Fibroblast of the aortic adventitia (primary cell): ENCODE measurements around the gene PCED1B. TPM values are rescaled to one million over a fixed set of nuclear protein-coding genes. Genes with fewer than 3 reads are reported as not detected.

ENCODE experiments used
- DNase-seq: peaks from one replicate; pipeline ENCODE4 v3.0.0-alpha.2; 2010; ENCODE audit warnings: low read depth
- H3K4me3 ChIP-seq: 2 replicates; pipeline ENCODE4 v1.5.1; 2011; ENCODE audit warnings: low read depth, mild to moderate bottlenecking, control low read depth, low read length, moderate library complexity
- CTCF ChIP-seq: IDR thresholded peaks from 2 replicates; pipeline ENCODE4 v1.5.1; 2011; ENCODE audit warnings: mild to moderate bottlenecking, low read length, control low read depth, inconsistent platforms; ENCODE audit not compliant: insufficient read depth
- total RNA-seq: library from RNA; depleted of rRNA; stranded (reverse); fragments of >200 nt; gene quantifications from 2 replicates; pipeline ENCODE4 v1.2.3, GENCODE V29; 2012; ENCODE audit warnings: low replicate concordance

Gene PCED1B
- total RNA-seq, 1 donor, result 0.27 TPM

DNA sequence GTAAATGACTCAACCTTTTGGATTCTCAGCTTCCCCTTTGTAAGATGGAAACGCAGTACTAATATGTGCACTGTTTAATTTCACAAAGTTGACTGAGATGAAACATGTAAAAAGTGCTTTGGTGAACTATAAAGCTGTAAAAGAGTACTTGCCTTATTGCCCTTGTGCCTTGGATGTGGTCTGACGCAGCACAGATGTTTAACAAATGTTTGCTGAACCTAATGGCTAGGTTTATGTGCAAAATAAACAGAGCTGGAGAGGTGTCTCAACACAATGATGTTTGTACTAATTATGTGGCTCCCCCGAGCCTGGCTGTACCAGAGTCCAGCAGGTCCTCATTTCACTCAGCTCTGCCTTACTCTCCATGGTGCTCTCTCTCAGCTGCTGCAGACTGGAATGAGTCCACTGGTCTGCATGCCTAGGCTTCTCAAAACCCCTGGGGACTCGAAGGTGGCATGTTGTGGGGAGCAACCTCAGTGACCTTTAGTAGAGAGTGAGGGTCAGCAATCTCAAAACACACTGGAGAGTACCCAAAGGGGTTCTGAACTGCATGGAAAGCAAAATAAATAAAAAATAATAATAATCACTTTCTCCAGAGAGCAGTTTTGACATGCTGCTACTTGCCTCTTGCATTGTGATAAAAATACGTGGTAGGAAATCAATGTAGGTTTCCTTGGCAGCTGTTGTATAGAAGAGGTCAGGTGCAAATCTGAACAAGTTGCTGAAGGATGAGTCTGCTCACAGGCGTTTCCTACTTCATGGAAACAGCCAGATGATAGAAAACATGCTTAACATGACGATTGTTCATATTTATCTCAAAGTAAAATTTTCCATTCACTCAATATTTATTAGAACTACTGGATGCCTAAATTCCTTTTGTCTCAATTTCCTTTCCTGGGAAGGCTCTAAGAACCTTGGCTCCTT is 8.9 kb downstream of the PCED1B start:
- DNase-seq, result peak; percentile 70

DNA sequence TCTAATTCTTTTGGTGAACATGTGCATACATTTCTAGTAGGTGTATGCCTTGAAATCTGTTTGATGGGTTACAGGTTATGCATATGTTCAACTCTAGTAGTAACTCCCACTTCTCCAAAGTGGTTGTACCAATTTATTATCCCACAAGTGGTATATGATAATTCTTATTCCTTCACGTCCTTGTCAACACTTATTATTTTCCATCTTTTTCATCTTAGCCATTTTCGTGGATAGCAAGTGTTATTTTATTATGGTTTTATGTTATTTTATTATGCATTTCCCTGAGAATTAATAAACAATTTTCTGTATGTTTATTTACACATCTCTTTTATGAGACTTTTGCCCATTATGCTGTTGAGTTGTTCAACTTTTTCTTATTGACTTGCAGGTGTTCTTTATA is 11.6 kb downstream of the PCED1B start:
- no peak for DNase-seq
- no peak for TF ChIP-seq CTCF
- H3K4me3 ChIP-seq, result no peak overlapping the region

More for the DNA sequence above, 8.9 kb downstream of the PCED1B start:
- H3K4me3 ChIP-seq, result no peak overlapping the region
- no peak for TF ChIP-seq CTCF

- H3K4me3 ChIP-seq, result no peak overlapping the region
- no peak for DNase-seq
- TF ChIP-seq CTCF, result no peak
Observed at GRCh38 chr12:47094804-47095203, 15.4 kb downstream of the PCED1B start.

DNA sequence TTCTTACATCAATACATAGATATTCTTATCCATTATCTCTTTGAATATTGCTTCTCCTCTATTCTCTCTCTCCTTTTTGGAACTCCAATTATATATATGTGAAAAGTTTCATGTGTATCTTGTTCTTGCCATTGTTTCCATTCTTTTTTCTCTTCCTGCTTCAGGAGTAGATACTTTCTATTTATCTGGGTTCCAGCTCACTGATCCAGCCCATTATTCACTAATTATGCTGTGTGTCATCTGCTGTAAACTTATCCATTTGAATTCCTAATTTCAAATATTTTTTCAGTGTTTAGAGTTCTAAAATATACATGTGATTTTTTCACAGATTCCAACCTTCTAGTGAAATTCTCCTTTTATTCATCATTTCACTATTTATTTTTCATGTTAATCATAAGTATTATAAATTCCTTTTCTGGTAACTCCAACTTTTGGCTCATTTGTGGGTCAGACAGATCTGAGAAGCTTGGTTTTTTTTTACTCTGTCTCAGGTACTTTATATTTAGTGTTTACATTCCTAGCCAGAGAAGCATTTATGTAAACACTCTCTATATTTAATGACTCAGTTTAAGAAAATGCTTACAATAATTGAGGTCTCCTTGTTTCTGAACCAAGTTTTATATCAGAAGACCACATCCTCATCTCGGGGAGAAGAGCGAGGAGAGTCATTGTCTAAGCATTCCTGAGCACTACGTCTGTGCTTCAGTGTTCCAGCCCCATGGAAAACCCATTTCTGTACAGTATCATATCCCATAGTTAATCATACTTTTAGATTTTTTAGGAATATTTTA is 16.2 kb downstream of the PCED1B start:
- TF ChIP-seq CTCF, result no peak
- H3K4me3 ChIP-seq, result no peak overlapping the region
- DNase-seq, result peak; percentile 78

DNA sequence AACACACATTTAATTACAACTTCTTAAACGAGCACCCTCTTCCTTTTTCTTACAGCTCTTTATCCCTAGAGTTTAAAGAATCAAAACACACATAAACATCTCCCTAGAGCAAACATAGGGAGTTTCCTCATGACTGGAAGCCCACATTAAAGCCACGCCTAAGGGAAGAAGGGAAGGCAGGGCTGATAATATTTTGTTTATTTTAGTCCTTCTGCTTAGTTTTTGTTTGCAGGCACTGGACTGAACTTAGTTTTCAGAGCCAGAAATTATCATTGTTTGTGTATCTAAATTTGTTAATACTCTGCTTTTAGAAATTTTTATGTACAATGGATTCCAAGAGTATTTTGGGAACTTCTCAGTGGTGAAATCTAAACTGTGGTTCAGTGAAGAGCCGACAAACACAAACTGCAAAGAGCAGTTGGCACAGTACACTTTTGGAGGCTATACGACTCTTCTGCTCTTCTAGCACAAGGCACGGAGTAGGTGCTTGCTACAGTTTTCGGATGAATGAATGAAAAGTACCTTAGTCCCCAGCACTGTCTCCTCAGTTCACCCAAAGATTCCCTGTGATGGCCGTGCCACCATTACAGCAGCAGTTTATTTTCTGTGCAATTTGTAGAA is 18.0 kb downstream of the PCED1B start:
- H3K4me3 ChIP-seq, result no peak overlapping the region
- peak; percentile 41 for DNase-seq
- no peak for TF ChIP-seq CTCF

DNA sequence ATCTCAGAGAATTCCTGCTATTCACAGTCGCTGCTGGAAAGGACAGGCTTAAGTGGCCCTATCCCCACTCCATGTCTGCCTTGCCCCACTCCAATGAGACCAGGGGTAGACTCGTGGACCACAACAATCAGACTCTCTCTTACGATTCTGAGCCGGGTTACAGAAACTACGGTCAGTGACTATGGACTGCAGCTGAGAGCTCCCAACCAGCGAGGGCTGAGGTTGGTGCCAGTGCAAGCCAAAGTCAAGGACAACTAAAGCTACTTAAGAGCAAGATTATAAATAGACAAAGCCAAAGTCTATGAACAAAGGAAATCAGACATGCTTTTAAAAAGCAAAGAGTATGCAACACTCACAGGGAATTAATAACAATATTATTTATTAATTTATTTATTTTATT is 18.7 kb downstream of the PCED1B start:
- no peak overlapping the region for H3K4me3 ChIP-seq
- TF ChIP-seq CTCF, result no peak
- no peak for DNase-seq
